ENCODE data around the gene TBX10. TPM values are rescaled to one million over a fixed set of nuclear protein-coding genes. Genes with fewer than 3 reads are reported as not detected.

TBX10 gene
- total RNA-seq, 1 donor from 2014 or later, result not detected

DNA sequence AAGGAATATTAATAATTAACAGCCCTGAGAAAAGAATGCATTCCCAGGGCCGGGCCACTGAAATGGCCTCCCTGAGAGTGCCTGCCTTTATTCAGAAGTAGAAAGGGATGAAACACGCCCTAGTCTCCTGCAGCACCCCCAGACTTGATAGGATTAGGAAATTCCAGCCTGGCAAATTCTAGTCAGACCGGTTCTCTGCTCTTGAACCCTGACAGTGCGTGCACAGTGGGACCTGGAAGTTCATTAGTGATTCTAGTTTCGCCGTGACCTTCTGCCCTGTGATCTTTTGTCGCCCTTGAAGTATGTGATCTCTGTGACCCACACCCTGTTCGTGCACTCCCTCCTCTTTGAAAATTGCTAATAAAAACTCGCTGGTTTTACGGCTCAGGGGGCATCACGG lies 58.1 kb downstream of the TBX10 start:
- no peak for ATAC-seq
- peak; percentile 67 for DNase-seq
- H3K4me1 ChIP-seq, result peaks cover 36% of the 10 kb centered on the region
- peaks cover 19% of the 10 kb centered on the region for H3K36me3 ChIP-seq
- peaks cover 8% of the 10 kb centered on the region for H3K27me3 ChIP-seq (ENCODE audit: low read depth)
- H3K4me3 ChIP-seq, result no peak overlapping the region
- intact Hi-C loops (cut with DNase I), result no loop called here
- H3K9me3 ChIP-seq, result no peaks in the 10 kb centered on the region
- peak overlapping the region; percentile 97 for H3K27ac ChIP-seq
- TF ChIP-seq, protein P1, sequence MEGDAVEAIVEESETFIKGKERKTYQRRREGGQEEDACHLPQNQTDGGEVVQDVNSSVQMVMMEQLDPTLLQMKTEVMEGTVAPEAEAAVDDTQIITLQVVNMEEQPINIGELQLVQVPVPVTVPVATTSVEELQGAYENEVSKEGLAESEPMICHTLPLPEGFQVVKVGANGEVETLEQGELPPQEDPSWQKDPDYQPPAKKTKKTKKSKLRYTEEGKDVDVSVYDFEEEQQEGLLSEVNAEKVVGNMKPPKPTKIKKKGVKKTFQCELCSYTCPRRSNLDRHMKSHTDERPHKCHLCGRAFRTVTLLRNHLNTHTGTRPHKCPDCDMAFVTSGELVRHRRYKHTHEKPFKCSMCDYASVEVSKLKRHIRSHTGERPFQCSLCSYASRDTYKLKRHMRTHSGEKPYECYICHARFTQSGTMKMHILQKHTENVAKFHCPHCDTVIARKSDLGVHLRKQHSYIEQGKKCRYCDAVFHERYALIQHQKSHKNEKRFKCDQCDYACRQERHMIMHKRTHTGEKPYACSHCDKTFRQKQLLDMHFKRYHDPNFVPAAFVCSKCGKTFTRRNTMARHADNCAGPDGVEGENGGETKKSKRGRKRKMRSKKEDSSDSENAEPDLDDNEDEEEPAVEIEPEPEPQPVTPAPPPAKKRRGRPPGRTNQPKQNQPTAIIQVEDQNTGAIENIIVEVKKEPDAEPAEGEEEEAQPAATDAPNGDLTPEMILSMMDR (IDR thresholded peaks at IDR 0.05), result no peak

Other genes with a start within 250 kb of the TBX10 start
- gene RAD9A, start 247.8 kb downstream of the TBX10 start, total RNA-seq, result 28.9 TPM
- 144 TPM for gene PPP1CA, start 237.9 kb downstream of the TBX10 start, total RNA-seq
- gene TBC1D10C, start 235.7 kb downstream of the TBX10 start, total RNA-seq, result 45.3 TPM
- gene CARNS1, start 224.1 kb downstream of the TBX10 start, total RNA-seq, result 0.71 TPM
- 42.1 TPM for gene RPS6KB2, start 211.3 kb downstream of the TBX10 start, total RNA-seq
- gene PTPRCAP, start 202.1 kb downstream of the TBX10 start, total RNA-seq, result 15.7 TPM
- gene CORO1B, start 196.3 kb downstream of the TBX10 start, total RNA-seq, result 150 TPM
- not detected for gene GPR152, start 187.0 kb downstream of the TBX10 start, total RNA-seq
- gene CABP4, start 184.4 kb downstream of the TBX10 start, total RNA-seq, result 4.0 TPM
- gene TMEM134, start 170.5 kb downstream of the TBX10 start, total RNA-seq, result 49.1 TPM
- gene AIP, start 156.7 kb downstream of the TBX10 start, total RNA-seq, result 85.2 TPM
- 54.1 TPM for gene PITPNM1, start 134.4 kb downstream of the TBX10 start, total RNA-seq
- gene CDK2AP2, start 131.6 kb downstream of the TBX10 start, total RNA-seq, result 79.7 TPM
- gene CABP2, start 116.3 kb downstream of the TBX10 start, total RNA-seq, result not detected
- 677 TPM for gene GSTP1, start 56.0 kb downstream of the TBX10 start, total RNA-seq
- 143 TPM for gene NDUFV1, start 32.8 kb downstream of the TBX10 start, total RNA-seq
- 8.8 TPM for gene NUDT8, start 9.8 kb downstream of the TBX10 start, total RNA-seq
- not detected for gene ACY3, start 11.0 kb upstream of the TBX10 start, total RNA-seq
- gene ALDH3B2, start 34.9 kb upstream of the TBX10 start, total RNA-seq, result 0.65 TPM

Measured in lower lobe of right lung (tissue), 2 donors.